Suppressor macrophage (primary cell): ENCODE data around the gene TSN.
A peak's percentile ranks its signal among the peaks of the same experiment; 100 is the strongest.

Experiments
- DNase-seq, 4 experiments: peaks; one replicate each; pipeline ENCODE4 v3.0.0-alpha.2; 2020 to 2022

Gene TSN

DNA sequence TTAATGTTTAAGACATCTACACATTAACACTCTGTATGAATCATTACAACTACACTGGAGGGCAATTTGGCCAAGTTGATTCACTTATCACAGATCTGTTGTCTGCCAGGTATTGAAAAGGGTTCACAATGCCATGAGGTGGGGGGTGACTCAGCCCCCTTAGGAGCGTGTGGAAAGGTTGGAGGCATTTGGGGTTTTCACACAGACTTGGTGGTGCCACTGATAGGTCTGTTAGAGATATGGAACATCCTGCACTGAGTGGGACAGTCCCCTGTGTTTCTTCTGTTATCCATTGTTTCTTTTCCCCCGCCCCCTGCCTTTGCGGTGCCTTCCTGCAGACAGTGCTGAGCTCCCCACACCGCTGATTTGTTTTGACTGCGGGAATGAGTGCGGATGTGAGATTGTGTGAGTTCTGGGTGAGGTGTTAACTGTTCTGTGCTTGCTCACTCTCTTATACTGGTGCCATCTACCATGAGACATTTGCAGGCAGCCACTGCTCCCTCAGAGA lies 9.3 kb upstream of the TSN start:
- DNase-seq, result no peak

- DNase-seq, result peak; percentile 21 to 47 (median 38)
Observed at GRCh38 chr2:121748202-121748601, 7.2 kb upstream of the TSN start.

DNA sequence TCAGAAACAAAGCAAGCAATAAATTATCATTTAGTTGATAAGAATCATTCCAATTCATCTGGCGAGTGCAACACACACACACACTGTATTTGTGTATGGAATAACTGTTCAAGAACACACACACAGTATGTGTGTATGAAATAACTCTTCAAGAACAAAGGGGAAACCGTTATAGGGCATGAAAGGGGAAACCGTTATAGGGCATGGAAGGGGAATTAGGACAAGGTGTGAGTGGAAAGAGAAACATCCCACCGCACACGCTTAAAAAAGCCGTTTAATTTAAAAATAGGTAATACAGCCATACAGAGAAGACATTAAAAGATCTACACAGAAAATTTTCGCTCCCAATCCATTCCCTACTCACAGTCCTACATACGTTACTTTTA lies 607 bp upstream of the TSN start:
- peak in 2 of 4 experiments; percentile 17 to 21 for DNase-seq

DNA sequence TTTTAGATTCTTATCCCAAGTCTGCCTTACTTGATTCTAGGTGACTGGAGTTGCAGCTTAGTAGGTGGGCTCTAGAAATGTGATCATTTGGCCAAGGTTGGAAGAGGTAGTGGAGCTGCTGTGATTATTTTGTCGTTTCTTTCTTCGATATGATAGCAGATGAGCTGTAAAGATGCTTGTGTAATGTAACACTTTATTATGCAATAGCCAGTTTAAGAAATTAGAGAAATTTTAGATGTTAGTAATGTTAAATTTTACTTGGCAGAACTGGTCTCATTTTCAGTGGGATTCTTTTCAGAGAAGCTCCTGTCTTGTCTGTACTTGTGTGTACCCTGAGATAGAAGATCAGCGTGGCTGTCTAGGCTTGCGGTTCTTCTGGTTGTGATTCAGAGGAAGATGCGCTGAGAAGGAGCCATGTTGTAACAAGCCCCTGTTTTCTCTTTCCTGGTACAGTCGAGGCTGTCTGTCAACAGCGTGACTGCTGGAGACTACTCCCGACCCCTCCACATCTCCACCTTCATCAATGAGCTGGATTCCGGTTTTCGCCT lies 9.3 kb downstream of the TSN start:
- no peak for DNase-seq

- no peak for DNase-seq
Observed at GRCh38 chr2:121766624-121767023, 11.2 kb downstream of the TSN start.

DNA sequence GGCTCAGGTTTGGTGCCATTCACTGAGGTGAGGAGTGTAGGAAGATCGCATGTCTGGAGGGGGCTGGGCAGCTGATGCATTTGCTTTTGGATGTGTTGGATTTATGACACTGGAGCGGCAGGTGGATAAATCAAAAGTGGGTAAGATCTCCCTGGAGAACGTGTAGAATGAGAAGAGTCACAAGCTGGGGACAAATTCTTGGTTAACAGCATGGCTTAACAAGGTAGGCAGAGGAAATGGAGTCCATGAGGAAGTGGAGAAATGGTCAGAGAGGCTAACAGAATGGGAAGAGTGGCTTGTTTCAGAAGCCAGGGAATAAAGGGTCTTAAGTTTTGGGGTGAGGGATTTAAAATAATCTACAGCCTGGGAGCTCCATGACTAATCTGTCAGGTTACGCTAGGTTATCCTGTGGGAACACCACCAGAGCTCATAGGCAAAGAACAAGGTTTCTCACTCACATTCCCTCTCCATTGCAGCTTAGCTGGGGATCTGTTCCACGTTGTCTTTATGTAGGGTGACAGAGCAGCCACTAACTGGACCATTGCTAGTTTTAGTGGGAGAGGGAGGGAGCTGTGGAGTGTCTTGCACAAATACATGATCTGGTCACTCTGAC lies 12.8 kb downstream of the TSN start:
- DNase-seq, result no peak

GRCh38 chr2:121771976-121772742 lies 16.7 kb downstream of the TSN start:
- peak in 1 of 4 experiments; percentile 4 for DNase-seq

GRCh38 chr2:121774235-121774634 lies 18.8 kb downstream of the TSN start:
- no peak for DNase-seq

- DNase-seq, result no peak
Observed at GRCh38 chr2:121776361-121776760, 20.9 kb downstream of the TSN start.

- no peak for DNase-seq
Observed at GRCh38 chr2:121776885-121777698, 21.6 kb downstream of the TSN start.

DNA sequence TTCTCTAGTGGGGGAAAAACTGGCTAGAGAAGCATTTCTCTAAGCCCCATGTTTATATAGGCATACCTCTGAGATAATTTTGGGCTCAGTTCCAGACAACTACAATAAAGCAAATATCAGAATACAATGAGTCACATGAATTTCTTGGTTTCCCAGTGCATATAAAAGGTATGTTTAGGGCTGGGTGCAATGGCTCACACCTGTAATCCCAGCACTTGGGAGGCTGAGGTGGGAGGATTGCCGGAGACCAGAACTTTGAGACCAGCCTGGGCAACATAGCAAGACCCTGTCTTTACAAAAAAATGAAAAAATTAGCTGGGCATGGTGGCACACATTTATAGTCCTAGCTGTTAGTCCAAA lies 22.2 kb downstream of the TSN start:
- no peak for DNase-seq

DNA sequence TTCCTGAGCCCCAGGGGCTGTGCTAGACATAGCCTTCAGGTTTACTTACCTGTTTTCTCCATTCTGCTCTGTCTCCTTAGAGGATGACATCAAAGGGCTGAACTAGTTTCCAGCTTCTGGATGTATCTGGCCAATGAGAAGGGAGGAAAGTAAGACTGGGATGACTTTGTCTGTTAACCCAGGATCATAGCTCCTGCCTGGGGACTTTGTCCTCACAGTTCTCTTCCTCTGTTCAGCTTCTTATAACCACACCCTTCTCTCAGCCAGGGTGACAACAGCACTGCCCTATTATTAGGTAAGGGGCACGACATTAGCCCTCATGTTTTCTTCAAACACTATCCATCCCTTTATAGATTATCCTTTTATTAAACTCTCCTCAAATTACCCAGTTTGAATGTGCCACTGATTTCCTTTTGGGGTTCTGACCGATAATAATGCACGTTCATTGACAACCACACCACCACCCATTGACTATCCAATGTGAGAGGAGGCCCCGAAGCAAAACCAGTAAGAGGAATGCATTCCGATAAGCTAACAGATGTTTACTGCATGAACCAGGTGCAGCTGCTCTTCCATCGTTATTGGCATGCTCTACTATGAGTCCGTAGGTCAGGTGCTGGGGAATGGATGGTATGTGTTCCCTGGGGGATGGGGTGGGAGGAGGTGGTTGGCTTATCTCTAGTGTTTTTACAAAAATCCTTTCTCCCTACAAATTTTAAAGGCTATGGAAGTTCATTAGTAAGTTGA lies 23.5 kb downstream of the TSN start:
- no peak for DNase-seq

DNA sequence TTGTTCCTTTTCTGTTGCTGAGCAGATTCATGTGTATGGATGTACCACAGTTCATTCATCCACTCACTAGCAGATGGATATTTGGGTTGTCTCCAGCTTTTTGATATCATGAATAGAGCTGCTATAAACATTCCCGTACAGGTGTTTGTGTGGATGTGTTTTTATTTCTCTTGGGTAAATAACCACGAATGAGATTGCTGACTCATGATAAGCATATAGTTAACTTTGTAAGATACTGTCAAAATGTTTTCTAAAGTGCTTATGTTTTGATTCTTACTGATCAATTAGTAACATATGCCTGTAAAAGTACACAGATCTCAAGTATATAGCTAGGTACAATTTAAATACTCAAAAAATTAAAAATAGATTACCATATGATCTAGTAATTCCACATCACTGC lies 27.7 kb downstream of the TSN start:
- no peak for DNase-seq

DNA sequence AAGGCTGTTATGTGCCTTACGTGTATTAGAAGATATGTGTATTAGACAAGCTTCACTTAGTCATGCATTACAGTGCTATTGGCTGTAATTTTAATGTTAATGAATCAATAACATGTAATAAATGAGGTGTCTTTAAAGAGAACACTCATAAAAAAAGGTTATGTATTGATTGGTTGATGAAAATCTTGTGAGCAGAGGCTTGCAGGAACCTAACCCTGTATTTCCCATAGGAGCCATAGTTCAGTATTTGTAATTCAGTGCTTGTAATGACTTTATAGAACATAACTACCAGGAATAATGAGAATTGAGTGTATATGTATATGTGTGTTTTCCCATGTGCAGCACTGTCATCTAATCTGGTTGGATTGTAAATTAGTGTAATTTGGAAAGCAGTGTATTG lies 33.2 kb downstream of the TSN start:
- no peak for DNase-seq

GRCh38 chr2:121790276-121790956 lies 35.0 kb downstream of the TSN start:
- DNase-seq, result peak in 1 of 4 experiments; percentile 25

- no peak for DNase-seq
Observed at GRCh38 chr2:121791290-121791689, 35.8 kb downstream of the TSN start.

DNA sequence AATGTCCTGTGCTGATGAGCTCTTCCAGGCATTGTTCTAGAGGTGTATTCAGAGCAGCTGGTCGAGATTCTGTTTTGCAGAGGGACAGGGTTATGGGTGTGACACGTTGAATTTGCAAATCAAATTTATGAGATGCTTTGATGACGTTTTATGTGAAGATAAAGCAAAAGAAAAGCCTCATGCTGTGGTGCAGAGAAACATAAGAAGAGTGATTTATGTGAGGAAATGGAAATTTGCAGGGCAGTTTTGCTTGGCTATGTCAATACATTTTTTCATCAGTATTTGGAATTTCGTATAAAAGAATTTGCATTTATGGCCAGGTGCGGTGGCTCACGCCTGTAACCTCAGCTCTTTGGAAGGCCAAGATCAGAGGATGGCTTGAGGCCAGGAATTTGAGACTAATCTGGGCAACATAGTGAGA lies 36.4 kb downstream of the TSN start:
- no peak for DNase-seq

DNA sequence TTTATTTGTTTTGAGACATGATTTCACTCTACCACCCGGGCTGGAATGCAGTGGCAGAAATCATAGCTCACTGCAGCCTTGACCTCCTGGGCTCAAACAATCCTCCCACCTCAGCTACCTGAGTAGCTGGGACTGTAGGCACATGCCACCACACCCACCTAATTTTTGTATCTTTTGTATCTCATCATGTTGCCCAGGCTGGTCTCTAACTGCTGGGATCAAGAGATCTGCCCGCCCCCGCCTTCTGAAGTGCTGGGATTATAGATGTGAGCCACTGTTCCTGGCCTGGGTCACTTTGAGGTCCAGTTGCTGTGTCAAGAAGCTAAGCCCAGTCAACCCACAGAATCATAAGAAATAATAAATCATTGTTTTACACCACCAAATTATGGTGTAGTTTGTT lies 38.4 kb downstream of the TSN start:
- no peak for DNase-seq

DNA sequence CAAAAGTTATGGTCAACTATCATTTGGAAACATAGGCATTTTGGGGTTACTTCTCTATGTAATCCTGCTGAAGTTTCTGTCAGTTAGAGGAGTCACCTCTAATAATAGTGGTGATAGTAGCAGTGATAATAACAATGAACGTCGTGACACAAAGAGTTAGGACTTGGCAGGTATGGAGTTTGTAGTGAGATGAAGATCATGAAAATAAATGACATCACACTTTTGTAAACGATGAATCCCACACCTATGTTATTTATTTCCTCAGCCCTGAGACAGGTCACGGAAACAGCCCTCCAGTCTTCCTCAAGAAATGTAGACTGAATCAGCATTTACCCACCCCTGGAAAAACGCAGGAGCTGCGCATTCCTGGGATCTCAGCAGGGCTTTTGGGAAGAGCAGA lies 38.8 kb downstream of the TSN start:
- DNase-seq, result no peak

DNA sequence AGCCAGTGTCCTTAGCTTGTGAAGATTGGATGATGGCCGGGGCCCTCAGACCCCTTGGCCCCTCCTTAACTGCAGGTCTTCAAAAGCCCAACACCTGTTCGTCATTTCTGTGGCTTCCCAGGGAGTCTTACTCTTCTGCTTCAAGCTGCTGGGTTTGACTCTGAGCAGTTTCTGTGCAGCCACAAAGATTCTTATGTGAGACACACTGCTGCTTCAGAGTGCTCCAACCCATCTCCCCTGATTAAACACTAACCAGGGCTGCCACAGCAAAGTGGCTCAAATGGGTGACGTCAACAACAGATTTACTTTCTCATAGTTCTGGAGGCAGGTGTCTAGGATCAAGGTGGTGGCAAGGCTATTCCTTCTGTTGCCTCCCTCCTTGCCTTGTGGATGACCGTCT lies 40.8 kb downstream of the TSN start:
- DNase-seq, result no peak

GRCh38 chr2:121798617-121799016 lies 43.2 kb downstream of the TSN start:
- no peak for DNase-seq

GRCh38 chr2:121801916-121802315 lies 46.5 kb downstream of the TSN start:
- DNase-seq, result no peak
